HG02885 (cell line): ENCODE measurements around the gene PBXIP1.
"Not testable (repeated sequence)": the region's sequence is repeated elsewhere in the genome, so short reads cannot be mapped to it uniquely, and the experiment has no call there.

Experiments
- ATAC-seq: cut with Tn5 transposase; IDR thresholded peaks from one replicate; pipeline ENCODE4 v1.9.1; 2021; ENCODE audit warnings: mild to moderate bottlenecking; ENCODE audit not compliant: unreplicated experiment, poor library complexity

PBXIP1 gene

DNA sequence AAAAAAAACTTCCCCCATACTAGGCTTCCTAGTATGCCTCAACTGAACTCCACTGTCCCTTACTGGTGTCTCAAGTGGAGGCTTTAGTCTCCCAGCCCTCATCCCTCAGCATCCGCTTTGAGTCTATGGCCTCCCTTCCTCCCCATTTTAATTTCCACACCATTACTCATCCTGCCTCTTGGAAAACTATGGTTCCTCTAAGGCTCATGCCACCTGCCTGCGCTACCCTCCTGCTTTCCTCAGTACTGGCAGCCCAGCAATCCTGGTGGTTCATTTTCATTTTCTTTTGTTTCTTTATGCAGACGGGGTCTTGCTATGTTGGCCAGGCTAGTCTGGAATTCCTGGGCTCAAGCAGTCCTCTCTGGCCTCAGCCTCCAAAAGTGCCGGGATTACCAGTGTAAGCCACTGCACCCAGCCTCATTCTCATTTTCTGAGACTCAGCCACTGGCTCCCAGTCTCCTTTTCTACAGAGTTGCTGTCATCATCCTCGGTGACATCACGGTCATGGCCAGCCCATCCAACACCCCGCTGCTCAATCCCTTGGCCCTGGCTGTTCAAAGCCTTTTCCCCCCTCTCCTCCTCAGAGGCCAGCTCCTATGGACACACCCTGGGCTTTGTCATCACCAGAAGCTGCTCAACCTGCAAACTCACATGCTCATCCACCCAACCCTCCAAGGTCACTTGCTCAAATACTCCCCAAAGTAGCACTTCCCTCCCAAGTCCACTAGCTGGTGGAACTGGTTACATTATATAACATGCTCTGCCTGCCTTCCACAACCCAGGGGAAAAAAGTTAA is 17.1 kb downstream of the PBXIP1 start:
- ATAC-seq = no peak

- ATAC-seq = no peak
Measured at GRCh38 chr1:154937988-154938386, 17.9 kb downstream of the PBXIP1 start.

GRCh38 chr1:154937085-154937987 is 18.6 kb downstream of the PBXIP1 start:
- ATAC-seq = peak; percentile 67

- ATAC-seq = peak; percentile 82
Measured at GRCh38 chr1:154936555-154937084, 19.3 kb downstream of the PBXIP1 start, which contains the start of gene PMVK. Gene PMVK (minus strand): TSS chr1:154936719. CDS start chr1:154936685, 34 bp downstream.

DNA sequence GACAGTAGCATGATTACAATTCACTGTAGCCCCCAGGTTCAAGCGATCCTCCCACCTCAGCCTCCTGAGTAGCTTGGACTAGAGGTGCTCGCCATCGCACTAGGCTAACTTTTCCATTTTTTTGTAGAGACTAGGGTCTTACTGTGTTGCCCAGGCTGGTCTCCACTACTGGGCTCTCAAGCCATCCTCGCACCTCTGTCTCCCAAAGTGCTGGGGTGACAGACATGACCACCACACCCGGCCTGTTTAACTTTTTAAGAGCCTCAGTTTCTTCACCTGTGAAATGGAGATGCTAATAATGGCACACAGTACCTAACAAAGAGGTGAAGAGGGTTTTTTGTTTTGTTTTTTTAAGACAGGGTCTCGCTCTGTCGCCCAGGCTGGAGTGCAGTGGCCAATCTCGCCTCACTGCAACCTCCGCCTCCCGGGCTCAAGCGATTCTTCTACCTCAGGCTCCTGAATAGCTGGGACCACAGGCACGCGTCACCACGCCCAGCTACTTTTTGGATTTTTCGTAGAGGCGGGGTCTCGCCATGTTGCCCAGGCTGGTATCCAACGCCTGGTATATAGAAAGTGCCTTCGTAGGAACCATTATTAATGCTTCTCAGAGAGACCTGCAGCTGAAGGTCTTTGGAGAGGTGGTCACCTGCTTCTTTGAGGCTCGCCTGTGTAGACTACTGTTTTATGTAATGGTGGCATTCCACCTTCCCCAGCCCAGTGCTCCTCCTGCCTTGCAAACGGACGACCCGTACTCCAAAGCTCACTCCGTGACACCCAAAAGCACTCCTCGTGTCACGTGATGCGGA is 19.9 kb downstream of the PBXIP1 start:
- ATAC-seq = no peak

DNA sequence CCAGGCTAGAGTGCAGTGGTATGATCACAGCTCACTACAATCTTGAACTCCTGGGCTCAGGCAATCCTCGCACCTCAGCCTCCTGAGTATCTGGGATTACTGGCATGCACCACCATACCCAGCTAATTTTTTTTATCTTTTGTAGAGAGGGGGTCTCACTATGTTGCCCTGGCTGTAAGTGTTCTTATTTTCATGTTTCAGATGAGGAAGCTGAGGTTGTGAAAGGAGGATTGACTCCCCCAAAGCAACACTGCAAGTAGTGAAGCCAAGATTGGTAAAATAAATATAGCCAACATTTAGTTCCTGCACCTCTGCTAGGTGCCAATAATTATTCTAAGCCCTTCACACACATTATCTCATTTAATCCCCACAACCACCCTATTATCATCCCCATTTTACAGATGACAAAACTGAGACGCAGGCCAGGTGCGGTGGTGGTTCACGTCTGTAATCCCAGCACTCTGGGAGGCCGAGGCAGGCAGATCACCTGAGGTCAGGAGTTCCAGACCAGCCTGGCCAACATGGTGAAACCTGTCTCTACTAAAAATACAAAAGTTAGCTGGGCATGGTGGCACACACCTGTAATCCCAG is 21.4 kb downstream of the PBXIP1 start:
- ATAC-seq = no peak

GRCh38 chr1:154931940-154932487 is 23.9 kb downstream of the PBXIP1 start:
- ATAC-seq = no peak

- no peak for ATAC-seq
Measured at GRCh38 chr1:154926201-154926600, 29.7 kb downstream of the PBXIP1 start.

- ATAC-seq = no peak
Measured at GRCh38 chr1:154925335-154926170, 30.3 kb downstream of the PBXIP1 start.

GRCh38 chr1:154923695-154924094 is 32.2 kb downstream of the PBXIP1 start:
- no peak for ATAC-seq

GRCh38 chr1:154913273-154913672 is 42.6 kb downstream of the PBXIP1 start:
- ATAC-seq = no peak

DNA sequence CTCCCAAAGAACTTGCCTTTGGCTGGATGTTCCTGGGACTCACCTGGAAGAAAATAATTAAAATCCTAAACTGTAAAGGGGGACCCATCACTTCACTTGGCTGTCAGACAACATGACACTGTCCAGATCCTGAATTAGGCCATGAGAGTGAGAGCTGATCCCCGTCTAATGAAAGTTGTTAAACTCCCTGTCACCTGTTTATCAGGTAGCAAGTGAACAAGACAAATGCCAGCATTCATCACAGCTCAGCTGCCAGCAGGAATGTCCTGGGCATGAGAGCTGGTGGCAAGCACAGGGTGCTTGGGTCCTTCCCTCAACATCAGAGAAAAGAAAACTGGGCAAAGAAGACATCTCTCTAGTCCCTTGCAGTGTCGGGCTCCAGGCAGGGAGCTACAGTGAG is 43.1 kb downstream of the PBXIP1 start:
- no peak for ATAC-seq

GRCh38 chr1:154911691-154912550 is 44.0 kb downstream of the PBXIP1 start:
- no peak for ATAC-seq

DNA sequence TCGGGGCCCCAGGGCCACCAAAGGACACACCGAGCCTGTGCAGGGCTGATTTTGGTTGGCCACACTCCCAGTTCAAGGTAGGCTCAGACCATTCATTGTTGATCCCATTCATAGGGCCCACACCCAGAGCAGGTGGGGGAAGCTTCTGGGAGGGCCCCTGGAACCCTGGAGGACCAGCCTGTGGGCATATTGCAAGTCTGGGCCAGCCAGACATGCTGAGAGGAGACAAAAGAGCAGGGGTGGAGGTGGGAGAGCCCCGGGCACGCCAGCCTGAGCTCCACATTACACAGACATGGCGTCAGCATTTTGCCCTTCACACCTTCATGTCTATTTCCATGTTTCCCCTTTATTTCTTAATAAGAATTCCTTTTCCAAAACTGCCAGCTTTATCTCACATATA is 45.0 kb downstream of the PBXIP1 start:
- no peak for ATAC-seq

DNA sequence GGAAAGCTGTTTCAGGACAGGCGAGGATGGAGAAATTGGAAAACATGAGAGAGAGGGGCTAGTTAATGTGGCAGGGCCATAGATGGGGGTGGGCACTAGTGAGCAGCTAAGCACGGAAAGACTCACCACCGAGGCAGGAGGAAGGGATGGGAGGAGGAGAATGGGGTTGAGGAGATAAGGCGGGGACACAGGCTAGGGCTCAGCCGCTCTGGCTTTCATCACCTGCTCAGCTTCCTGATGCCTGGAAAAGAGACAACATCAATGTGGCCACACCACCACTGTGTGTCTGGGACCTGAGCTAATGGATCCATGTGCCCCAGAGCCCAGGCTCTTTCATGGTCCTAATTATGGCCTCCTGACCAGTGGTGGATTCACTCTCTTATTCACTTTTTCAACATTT is 47.0 kb downstream of the PBXIP1 start:
- no peak for ATAC-seq

- ATAC-seq = not testable (repeated sequence)
Measured at GRCh38 chr1:154908129-154908528, 47.8 kb downstream of the PBXIP1 start.

DNA sequence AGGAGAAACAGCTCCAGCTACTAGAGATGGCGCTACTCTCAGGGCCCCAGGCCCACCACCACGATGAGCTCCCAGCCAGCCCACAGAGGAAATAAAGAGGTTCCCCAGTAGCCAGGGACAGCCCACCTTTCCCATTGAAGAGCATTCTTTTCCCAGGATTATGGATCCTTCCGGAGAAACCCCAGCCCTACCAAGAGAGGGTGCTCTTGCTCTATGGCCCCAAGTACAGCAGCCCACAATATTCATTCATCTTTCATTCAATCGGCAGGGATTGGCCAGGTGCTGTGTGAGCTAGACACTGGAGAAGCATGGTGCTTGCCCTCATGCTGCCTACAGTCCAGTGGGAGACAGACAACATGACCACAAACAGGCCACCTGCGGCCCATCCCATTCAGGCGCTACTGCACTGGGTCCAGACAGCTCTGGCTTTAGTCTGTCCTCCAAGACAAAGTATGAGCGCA is 49.2 kb downstream of the PBXIP1 start:
- ATAC-seq = no peak
